IMR-90 (cell line): ENCODE results near the gene SPATA2L. TPM values are rescaled to one million over a fixed set of nuclear protein-coding genes. Genes with fewer than 3 reads are reported as not detected.

Experiments used
- ATAC-seq: fragments of 200-7000 bp; cut with Tn5 transposase; 2 replicates; pipeline ENCODE4 v1.9.1; 2020; ENCODE audit warnings: low read depth, mild to moderate bottlenecking, moderate library complexity
- BruUV-seq: library from RNA; stranded (reverse); fragments of 400-500 nt; replicated peaks from 2 replicates; lab custom pipeline; 2021; lab: Mats Ljungman, UMichigan
- CTCF ChIA-PET: fragments of 300-600 bp; formaldehyde crosslinking; extraction: SDS; loops from one replicate; lab custom pipeline; 2021; ENCODE audit warnings: antibody characterized with exemption; lab: Yijun Ruan, JAX
- POLR2A ChIA-PET: fragments of 300-600 bp; sonication (Branson Sonifier 250); formaldehyde crosslinking; loops from one replicate; lab custom pipeline; 2022; ENCODE audit warnings: antibody characterized with exemption; ENCODE audit not compliant: unreplicated experiment; lab: Charles Lee
- DNase-seq: peaks from one replicate; pipeline ENCODE4 v3.0.0; 2013
- H2AFZ ChIP-seq: replicated peaks from 2 replicates; pipeline ENCODE3; 2013; ENCODE audit warnings: low read length, mild to moderate bottlenecking; ENCODE audit not compliant: poor library complexity
- H2AK5ac ChIP-seq: 2 replicates; pipeline ENCODE4 v1.6.1; 2013; ENCODE audit warnings: low read depth, low read length, inconsistent platforms
- H2AK9ac ChIP-seq: replicated peaks from 2 replicates; pipeline ENCODE3; 2013; ENCODE audit warnings: mild to moderate bottlenecking, low read depth, low read length, moderate library complexity; ENCODE audit not compliant: poor library complexity
- H2BK120ac ChIP-seq: 2 replicates; pipeline ENCODE4 v1.6.1; 2013; ENCODE audit warnings: low read depth, low read length, inconsistent platforms
- H2BK15ac ChIP-seq: 3 replicates; pipeline ENCODE4 v1.6.1; 2013; ENCODE audit warnings: low read depth, low read length, inconsistent platforms
- H2BK20ac ChIP-seq: 2 replicates; pipeline ENCODE4 v1.6.1; 2013; ENCODE audit warnings: low read depth, mild to moderate bottlenecking, inconsistent platforms, low read length, moderate library complexity
- H2BK5ac ChIP-seq: 2 replicates; pipeline ENCODE4 v1.6.1; 2013; ENCODE audit warnings: mild to moderate bottlenecking, low read depth, low read length, inconsistent platforms; ENCODE audit not compliant: poor library complexity, severe bottlenecking
- H3K14ac ChIP-seq: replicated peaks from 2 replicates; pipeline ENCODE4 v1.6.1; 2013; ENCODE audit warnings: low read depth, low read length, inconsistent platforms
- H3K18ac ChIP-seq: 2 replicates; pipeline ENCODE4 v1.6.1; 2013; ENCODE audit warnings: low read depth, low read length, control low read depth
- H3K23ac ChIP-seq: 2 replicates; pipeline ENCODE4 v1.6.1; 2013; ENCODE audit warnings: low read depth, low read length, inconsistent platforms
- H3K27ac ChIP-seq: 2 replicates; pipeline ENCODE4 v1.5.1; 2013; ENCODE audit warnings: mild to moderate bottlenecking, control low read depth, low read length; ENCODE audit not compliant: insufficient read depth
- H3K27me3 ChIP-seq: 2 replicates; pipeline ENCODE4 v1.6.1; 2013; ENCODE audit warnings: low read length; ENCODE audit not compliant: control insufficient read depth, insufficient read depth
- H3K36me3 ChIP-seq: 2 replicates; pipeline ENCODE4 v1.6.1; 2013; ENCODE audit warnings: low read length, mixed read lengths; ENCODE audit not compliant: control insufficient read depth, insufficient read depth
- H3K4ac ChIP-seq: 2 replicates; pipeline ENCODE4 v1.6.1; 2013; ENCODE audit warnings: low read depth, low read length, inconsistent platforms
- H3K4me1 ChIP-seq: 2 replicates; pipeline ENCODE4 v1.6.1; 2013; ENCODE audit warnings: low read length, mixed read lengths; ENCODE audit not compliant: control insufficient read depth, insufficient read depth
- H3K4me2 ChIP-seq: 2 replicates; pipeline ENCODE4 v1.6.1; 2013; ENCODE audit warnings: low read depth, mild to moderate bottlenecking, control low read depth, low read length, moderate library complexity
- H3K4me3 ChIP-seq: 2 replicates; pipeline ENCODE4 v1.5.1; 2013; ENCODE audit warnings: low read depth, mild to moderate bottlenecking, control low read depth, low read length, moderate library complexity; ENCODE audit not compliant: insufficient read depth
- H3K56ac ChIP-seq: 2 replicates; pipeline ENCODE4 v1.6.1; 2013; ENCODE audit warnings: low read length, inconsistent platforms; ENCODE audit not compliant: insufficient read depth; ENCODE audit errors: extremely low read depth
- H3K79me1 ChIP-seq, 2 experiments: 2 replicates each; pipeline ENCODE4 v1.6.1; 2013; ENCODE audit warnings: low read length in 2 of 2, inconsistent platforms in 1 of 2, low read depth in 1 of 2
- H3K9ac ChIP-seq: 2 replicates; pipeline ENCODE4 v1.6.1; 2013; ENCODE audit warnings: low read depth, low read length, control low read depth
- H3K9me1 ChIP-seq: 2 replicates; pipeline ENCODE4 v1.6.1; 2013; ENCODE audit warnings: low read length, inconsistent platforms; ENCODE audit not compliant: insufficient read depth
- H3K9me3 ChIP-seq: 2 replicates; pipeline ENCODE4 v1.6.1; 2013; ENCODE audit warnings: low read length; ENCODE audit not compliant: control insufficient read depth, insufficient read depth
- H4K20me1 ChIP-seq: 2 replicates; pipeline ENCODE4 v1.6.1; 2013; ENCODE audit warnings: low read length, inconsistent platforms; ENCODE audit not compliant: insufficient read depth
- H4K5ac ChIP-seq: 2 replicates; pipeline ENCODE4 v1.6.1; 2013; ENCODE audit warnings: mild to moderate bottlenecking, low read depth, low read length, control low read depth
- H4K8ac ChIP-seq, 2 experiments: 2 replicates each; pipeline ENCODE4 v1.6.1; 2013; ENCODE audit warnings: low read depth in 2 of 2, low read length in 2 of 2, control low read depth in 1 of 2, inconsistent platforms in 1 of 2
- H4K91ac ChIP-seq: 2 replicates; pipeline ENCODE4 v1.6.1; 2013; ENCODE audit warnings: low read depth, low read length, inconsistent platforms; ENCODE audit not compliant: insufficient read depth
- ELK1 ChIP-seq: fragments of 150-350 bp; IDR thresholded peaks from 2 replicates; pipeline ENCODE4 v1.6.1; 2016; ENCODE audit warnings: low read depth, mild to moderate bottlenecking, low read length, moderate library complexity, borderline replicate concordance
- MAFK ChIP-seq: IDR thresholded peaks from 2 replicates; pipeline ENCODE4 v1.6.1; 2012; ENCODE audit warnings: low read depth, low read length, improper control_type of control experiment
- MXI1 ChIP-seq: IDR thresholded peaks from 2 replicates; pipeline ENCODE4 v1.6.1; 2012; ENCODE audit warnings: low read depth, mild to moderate bottlenecking, low read length, moderate library complexity, borderline replicate concordance
- RAD21 ChIP-seq: IDR thresholded peaks from 2 replicates; pipeline ENCODE4 v1.6.1; 2012; ENCODE audit warnings: low read length, improper control_type of control experiment
- RFX5 ChIP-seq: IDR thresholded peaks from 2 replicates; pipeline ENCODE4 v1.8.0; 2012; ENCODE audit warnings: low read depth, mild to moderate bottlenecking, low read length, moderate library complexity
- SMC3 ChIP-seq: fragments of 150-350 bp; IDR thresholded peaks from 2 replicates; pipeline ENCODE4 v1.6.1; 2016; ENCODE audit warnings: low read depth, mild to moderate bottlenecking, antibody characterized with exemption, low read length, moderate library complexity
- WGBS, 2 experiments: methylation state at CpG; one replicate each; pipeline versions ENCODE4 v1.1.5 to v1.1.7; 2013; ENCODE audit warnings: missing lambda C conversion rate in 2 of 2; ENCODE audit not compliant: insufficient read length in 1 of 2; ENCODE audit errors: extremely low coverage in 2 of 2; 5-methylcytosine and 5-hydroxymethylcytosine counted together
- dilution Hi-C: fragments of 300-500 bp; cut with HindIII; formaldehyde crosslinking; loops from one replicate; pipeline ENCODE4 v1.14.3; 2018; ENCODE audit warnings: low sequenced_read_pairs; ENCODE audit not compliant: unreplicated experiment
- in situ Hi-C: fragments of 300-500 bp; cut with MboI; formaldehyde crosslinking; loops from 3 replicates; pipeline ENCODE4 v1.14.3; 2019; ENCODE audit warnings: low sequenced_read_pairs, inconsistent platforms, mixed read lengths
- intact Hi-C: fragments of 100-400 bp; cut with micrococcal nuclease; formaldehyde crosslinking; loops from 2 replicates; pipeline ENCODE4 v1.10.0; 2022
- polyA plus RNA-seq, 3 experiments: library from polyadenylated mRNA; depleted of rRNA; stranded (reverse); fragments of >200 nt; gene quantifications; 2 replicates each; pipeline ENCODE4 v1.2.3, GENCODE V29; 2012; ENCODE audit warnings: low replicate concordance in 1 of 3
- total RNA-seq: library from RNA; depleted of rRNA; stranded (reverse); fragments of >200 nt; gene quantifications from 2 replicates; pipeline ENCODE4 v1.2.3, GENCODE V29; 2012

The SPATA2L gene
- total and polyA plus RNA-seq, 2 of the 4 experiments (the other 2 are of a cell fraction): 4.8 to 6.9 TPM

GRCh38 chr16:89667633-89668032 lies 33.9 kb downstream of the SPATA2L start:
- H2AK9ac ChIP-seq: no peak overlapping the region
- H4K20me1 ChIP-seq: no peaks in the 10 kb centered on the region
- peaks cover 0 to 4% of the 10 kb centered on the region in 2 experiments; a peak in 1 of 4 replicates for H3K79me1 ChIP-seq
- no peak overlapping the region for H3K14ac ChIP-seq
- no peak overlapping the region for H2AK5ac ChIP-seq
- H2BK20ac ChIP-seq: no peak overlapping the region
- H2BK5ac ChIP-seq: no peak overlapping the region
- WGBS, 2 experiments: 80% methylated on average over 6 of the region's 9 CpGs; no CpG with 5 or more reads in 1 of the 2 experiments
- peaks cover 7% of the 10 kb centered on the region; the same call in 1 of the 2 replicates for H3K9me1 ChIP-seq
- H3K23ac ChIP-seq: no peak overlapping the region
- intact Hi-C loops (loop anchor here (1.0 kb wide), 1 partner anchor 92 kb away; the partner anchor contains the start of gene CPNE7), in situ Hi-C loops (no loop called here), dilution Hi-C loops (no loop called here)
- no peak overlapping the region for H3K27ac ChIP-seq
- H3K4ac ChIP-seq: no peak overlapping the region
- H2BK120ac ChIP-seq: no peak overlapping the region
- no peak overlapping the region for H3K4me2 ChIP-seq
- ChIA-PET POLR2A (no interaction called here), CTCF (no interaction called here)
- DNase-seq (no peak), ATAC-seq (no peak)
- H2AFZ ChIP-seq: no peak overlapping the region
- peaks cover 6% of the 10 kb centered on the region for H3K4me1 ChIP-seq
- TF ChIP-seq MAFK (no peak), MXI1 (no peak), ELK1 (no peak), RFX5 (no peak), RAD21 (no peak), SMC3 (no peak)
- H3K9ac ChIP-seq: no peak overlapping the region
- H3K27me3 ChIP-seq: no peaks in the 10 kb centered on the region
- peaks cover 4% of the 10 kb centered on the region; the same call in 1 of the 2 replicates for H3K36me3 ChIP-seq
- H4K91ac ChIP-seq: no peak overlapping the region
- no peak overlapping the region for H4K8ac ChIP-seq
- no peaks in the 10 kb centered on the region for H3K9me3 ChIP-seq
- no peak overlapping the region for H4K5ac ChIP-seq
- H3K4me3 ChIP-seq: no peak overlapping the region
- H3K56ac ChIP-seq: no peak overlapping the region
- no TSS peak for BruUV-seq
- H3K18ac ChIP-seq: no peak overlapping the region
- no peak overlapping the region for H2BK15ac ChIP-seq
